K562 (cell line): ENCODE data around the gene TDRD12. TPM values are rescaled to one million over a fixed set of nuclear protein-coding genes. Genes with fewer than 3 reads are reported as not detected.

Experiments used
- ATAC-seq: fragments of 200-7000 bp; cut with Tn5 transposase; 3 replicates; pipeline ENCODE4 v1.9.1; 2020; ENCODE audit warnings: moderate library complexity
- BruUV-seq: library from RNA; stranded (reverse); fragments of 400-500 nt; replicated peaks from 2 replicates; lab custom pipeline; 2021; lab: Mats Ljungman, UMichigan
- CTCF ChIA-PET: fragments of 300-600 bp; formaldehyde crosslinking; extraction: SDS; loops from one replicate; lab custom pipeline; 2021; ENCODE audit warnings: low intra/inter-chr PET ratio; lab: Yijun Ruan, JAX
- POLR2A ChIA-PET: fragments of 300-600, 350-650 bp; sonication (Branson Sonifier 250); formaldehyde crosslinking; extraction: SDS; loops from one replicate; lab custom pipeline; 2021; ENCODE audit warnings: antibody characterized with exemption, inconsistent platforms; lab: Yijun Ruan, JAX
- DNase-seq, 4 experiments: peaks; one replicate each; pipeline versions ENCODE4 v3.0.0 to v3.0.0-alpha.2; 2011 to 2018; ENCODE audit warnings: low spot score in 3 of 4, mixed read lengths in 3 of 4; ENCODE audit errors: extremely low read depth in 1 of 4
- FAIRE-seq: peaks from 2 replicates; lab custom pipeline; 2011; peaks lifted over from hg19 to GRCh38; lab: Jason Lieb, UNC
- H2AFZ ChIP-seq: 2 replicates; pipeline ENCODE4 v1.6.0; 2011; ENCODE audit warnings: low read depth, low read length, control low read depth, inconsistent platforms
- H3K27ac ChIP-seq: fragments of 200-600 bp; 3 replicates; pipeline ENCODE4 v1.8.0; 2011; ENCODE audit warnings: low read depth, mild to moderate bottlenecking, control low read depth, inconsistent platforms, low read length, moderate library complexity, mixed read lengths; ENCODE audit errors: extremely low read depth
- H3K27me3 ChIP-seq, 2 experiments: fragments of 300-600 bp in 1 of 2; 2 replicates in 1 of 2; 3 replicates in 1 of 2; pipeline versions ENCODE4 v1.6.0 to v1.8.0; 2011; ENCODE audit warnings: inconsistent platforms in 2 of 2, low read length in 2 of 2, mild to moderate bottlenecking in 1 of 2, mixed read lengths in 1 of 2, moderate library complexity in 1 of 2; ENCODE audit not compliant: control insufficient read depth in 2 of 2, insufficient read depth in 2 of 2
- H3K36me3 ChIP-seq: fragments of 300-600 bp; 3 replicates; pipeline ENCODE4 v1.8.0; 2011; ENCODE audit warnings: mild to moderate bottlenecking, low read length, inconsistent platforms; ENCODE audit not compliant: control insufficient read depth, insufficient read depth
- H3K4me1 ChIP-seq, 2 experiments: fragments of 200-600 bp in 1 of 2; replicated peaks in 1 of 2; 2 replicates in 1 of 2; 3 replicates in 1 of 2; pipeline versions ENCODE4 v1.5.1 to v1.8.0; 2011; ENCODE audit warnings: inconsistent platforms in 2 of 2, low read length in 2 of 2, mild to moderate bottlenecking in 1 of 2, mixed read lengths in 1 of 2, moderate library complexity in 1 of 2; ENCODE audit not compliant: control insufficient read depth in 2 of 2, insufficient read depth in 2 of 2
- H3K4me2 ChIP-seq: 2 replicates; pipeline ENCODE4 v1.6.1; 2011; ENCODE audit warnings: low read length, control low read depth, inconsistent platforms, mixed read lengths; ENCODE audit not compliant: insufficient read depth
- H3K4me3 ChIP-seq: fragments of 200-600 bp; sonication (generic), shearing (Covaris generic); 2 replicates; pipeline ENCODE4 v1.5.1; 2016; ENCODE audit warnings: control low read depth, inconsistent platforms
- H3K79me2 ChIP-seq: fragments of 200-600 bp; 3 replicates; pipeline ENCODE4 v1.8.0; 2011; ENCODE audit warnings: low read length, inconsistent platforms; ENCODE audit not compliant: control insufficient read depth, insufficient read depth
- H3K9ac ChIP-seq, 2 experiments: 2 replicates each; pipeline versions ENCODE4 v1.6.0 to v1.6.1; 2011; ENCODE audit warnings: low read depth in 2 of 2, low read length in 2 of 2, control low read depth in 1 of 2, inconsistent platforms in 1 of 2, mild to moderate bottlenecking in 1 of 2, mixed read lengths in 1 of 2; ENCODE audit not compliant: insufficient read depth in 1 of 2
- H3K9me1 ChIP-seq: one replicate; pipeline ENCODE4 v1.6.0; 2011; ENCODE audit warnings: inconsistent platforms, mild to moderate bottlenecking, low read length, moderate library complexity; ENCODE audit not compliant: control insufficient read depth, insufficient read depth
- H3K9me3 ChIP-seq: replicated peaks from 2 replicates; pipeline ENCODE4 v1.5.1; 2011; ENCODE audit warnings: low read depth, low read length, inconsistent platforms; ENCODE audit not compliant: control insufficient read depth, insufficient read depth
- H4K20me1 ChIP-seq: replicated peaks from 2 replicates; pipeline ENCODE4 v1.6.1; 2011; ENCODE audit warnings: low read length, inconsistent platforms, mixed read lengths; ENCODE audit not compliant: control insufficient read depth, insufficient read depth
- HDAC6 ChIP-seq: IDR thresholded peaks from 2 replicates; pipeline ENCODE4 v1.6.1; 2012; ENCODE audit warnings: low read depth, mild to moderate bottlenecking, control low read depth, inconsistent platforms, low read length, moderate library complexity
- WGBS: fragments of 100-300 bp; shearing (Covaris generic); methylation state at CpG from one replicate; pipeline ENCODE4 v1.1.6; 2016; ENCODE audit warnings: low coverage, mixed read lengths; ENCODE audit not compliant: insufficient coverage; ENCODE audit errors: missing lambda C conversion rate; 5-methylcytosine and 5-hydroxymethylcytosine counted together
- in situ Hi-C: fragments of 300-500 bp; cut with MboI; formaldehyde crosslinking; loops from 4 replicates; pipeline ENCODE4 v1.15.0; 2018; ENCODE audit warnings: inconsistent platforms, mixed read lengths
- intact Hi-C: fragments of 100-400 bp; cut with micrococcal nuclease; formaldehyde crosslinking; loops from 2 replicates; pipeline ENCODE4 v1.14.2; 2022
- polyA plus RNA-seq, 8 experiments: library from polyadenylated mRNA; depleted of rRNA in 4 of 8; stranded (reverse) in 5 of 8; unstranded in 3 of 8; fragments of >200 nt; fragmentation: Nextera tagmentation in 2 of 8; fragmentation: Illumina TruSeq in 1 of 8; extraction: Ambion mirVana in 2 of 8; extraction: Trizol in 1 of 8; gene quantifications; 2 replicates each; pipeline versions ENCODE4 v1.2.1 to v1.2.3, GENCODE V29; 2011 to 2014; ENCODE audit warnings: inconsistent platforms in 1 of 8, missing spikeins in 1 of 8
- total RNA-seq, 7 experiments: library from RNA; depleted of rRNA in 6 of 7; stranded (reverse); fragments of >200 nt in 6 of 7; fragmentation: Illumina TruSeq in 2 of 7; extraction: Trizol in 2 of 7; gene quantifications; 2 replicates each; pipeline versions ENCODE4 v1.2.1 to v1.2.3, GENCODE V29; 2011 to 2021; ENCODE audit warnings: low replicate concordance in 1 of 7
- TF ChIP-seq, protein P1 (sequence below), 2 experiments: fragments of 450-650 bp in 1 of 2; sonication (generic) in 1 of 2; formaldehyde crosslinking in 1 of 2; IDR thresholded peaks; 2 replicates each; pipeline versions ENCODE4 v1.7.1 to v1.9.0; 2016 to 2022; ENCODE audit warnings: inconsistent platforms in 1 of 2, mild to moderate bottlenecking in 1 of 2, missing genetic modification reagents in 1 of 2

The TDRD12 gene
- total and polyA plus RNA-seq, 9 of the 15 experiments (the other 6 are each of a cell fraction or from before 2014, with no cell fraction given), result 0.03 TPM; not detected in 8

DNA sequence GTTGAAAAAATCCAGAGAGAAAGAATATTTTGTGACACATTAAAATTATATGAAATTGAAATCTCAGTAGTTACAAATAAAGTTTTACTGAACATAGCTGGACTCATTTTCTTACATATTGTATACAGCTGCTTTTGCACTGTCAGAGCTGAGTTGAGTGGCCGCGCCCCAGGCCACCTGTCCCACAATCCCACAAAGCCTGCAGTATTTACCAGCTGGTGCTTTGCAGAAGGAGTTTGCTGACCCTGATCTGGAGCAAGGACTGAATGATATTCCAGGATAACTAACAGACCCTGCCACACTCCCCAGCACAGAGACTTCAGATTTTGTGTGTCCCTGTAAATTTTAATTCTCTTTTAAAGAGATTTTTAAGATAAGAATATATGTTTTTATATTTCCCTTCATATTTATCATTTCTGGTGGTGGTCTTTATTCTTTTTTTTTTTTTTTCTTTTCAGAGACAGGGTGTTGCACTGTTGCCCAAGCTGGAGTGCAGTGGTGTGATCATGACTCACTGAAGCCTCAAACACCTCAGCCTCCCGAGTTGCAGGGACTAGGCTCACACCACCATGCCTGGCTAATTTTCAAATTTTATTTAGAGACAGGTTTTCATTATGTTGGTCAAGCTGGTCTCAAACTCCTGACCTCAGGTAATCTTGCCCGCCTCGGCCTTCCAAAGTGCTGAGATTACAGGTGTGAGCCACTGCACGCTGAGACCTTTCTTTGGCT, 48.5 kb downstream of the TDRD12 start:
- in situ Hi-C loops (no loop called here), intact Hi-C loops (no loop called here)
- ChIA-PET CTCF (no interaction called here), POLR2A (no interaction called here)
- BruUV-seq, result no TSS peak
- Histone ChIP-seq H3K36me3 (no peaks in the 10 kb centered on the region), H3K9ac (no peak overlapping the region), H3K4me3 (no peak overlapping the region), H3K4me1 (no peaks in the 10 kb centered on the region), H3K79me2 (no peaks in the 10 kb centered on the region), H3K9me1 (no peaks in the 10 kb centered on the region), H3K9me3 (no peaks in the 10 kb centered on the region; the same call in 1 of the 2 replicates), H3K4me2 (no peak overlapping the region), H3K27me3 (peaks cover 9 to 11% of the 10 kb centered on the region in 2 experiments; a peak in 3 of 5 replicates), H2AFZ (no peak overlapping the region), H4K20me1 (no peaks in the 10 kb centered on the region), H3K27ac (no peak overlapping the region)
- TF ChIP-seq, protein P1, sequence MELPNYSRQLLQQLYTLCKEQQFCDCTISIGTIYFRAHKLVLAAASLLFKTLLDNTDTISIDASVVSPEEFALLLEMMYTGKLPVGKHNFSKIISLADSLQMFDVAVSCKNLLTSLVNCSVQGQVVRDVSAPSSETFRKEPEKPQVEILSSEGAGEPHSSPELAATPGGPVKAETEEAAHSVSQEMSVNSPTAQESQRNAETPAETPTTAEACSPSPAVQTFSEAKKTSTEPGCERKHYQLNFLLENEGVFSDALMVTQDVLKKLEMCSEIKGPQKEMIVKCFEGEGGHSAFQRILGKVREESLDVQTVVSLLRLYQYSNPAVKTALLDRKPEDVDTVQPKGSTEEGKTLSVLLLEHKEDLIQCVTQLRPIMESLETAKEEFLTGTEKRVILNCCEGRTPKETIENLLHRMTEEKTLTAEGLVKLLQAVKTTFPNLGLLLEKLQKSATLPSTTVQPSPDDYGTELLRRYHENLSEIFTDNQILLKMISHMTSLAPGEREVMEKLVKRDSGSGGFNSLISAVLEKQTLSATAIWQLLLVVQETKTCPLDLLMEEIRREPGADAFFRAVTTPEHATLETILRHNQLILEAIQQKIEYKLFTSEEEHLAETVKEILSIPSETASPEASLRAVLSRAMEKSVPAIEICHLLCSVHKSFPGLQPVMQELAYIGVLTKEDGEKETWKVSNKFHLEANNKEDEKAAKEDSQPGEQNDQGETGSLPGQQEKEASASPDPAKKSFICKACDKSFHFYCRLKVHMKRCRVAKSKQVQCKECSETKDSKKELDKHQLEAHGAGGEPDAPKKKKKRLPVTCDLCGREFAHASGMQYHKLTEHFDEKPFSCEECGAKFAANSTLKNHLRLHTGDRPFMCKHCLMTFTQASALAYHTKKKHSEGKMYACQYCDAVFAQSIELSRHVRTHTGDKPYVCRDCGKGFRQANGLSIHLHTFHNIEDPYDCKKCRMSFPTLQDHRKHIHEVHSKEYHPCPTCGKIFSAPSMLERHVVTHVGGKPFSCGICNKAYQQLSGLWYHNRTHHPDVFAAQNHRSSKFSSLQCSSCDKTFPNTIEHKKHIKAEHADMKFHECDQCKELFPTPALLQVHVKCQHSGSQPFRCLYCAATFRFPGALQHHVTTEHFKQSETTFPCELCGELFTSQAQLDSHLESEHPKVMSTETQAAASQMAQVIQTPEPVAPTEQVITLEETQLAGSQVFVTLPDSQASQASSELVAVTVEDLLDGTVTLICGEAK (IDR thresholded peaks at IDR 0.05), result peak; percentile 38; the same call in 1 of the 2 replicates
- TF ChIP-seq, protein P1 (CRISPR knock-in tag; IDR thresholded peaks at IDR 0.05), result no peak
- no peak for TF ChIP-seq HDAC6
- FAIRE-seq, result no peak
- no peak for DNase-seq
- no peak for ATAC-seq
- 7% methylated on average over 6 of the region's 6 CpGs for WGBS
